PFSK-1 (cell line): ENCODE results near the gene GIGYF1.
A peak's percentile ranks its signal among the peaks of the same experiment; 100 is the strongest.

ENCODE experiments used
- FOXP2 ChIP-seq: optimal IDR thresholded peaks from 2 replicates; pipeline ENCODE3; 2011; ENCODE audit warnings: borderline replicate concordance, control low read depth, inconsistent platforms; ENCODE audit not compliant: insufficient read depth; ENCODE audit errors: extremely low read length, extremely low read depth
- POLR2AphosphoS5 ChIP-seq: IDR thresholded peaks from 2 replicates; pipeline ENCODE4 v1.6.1; 2012; ENCODE audit warnings: low read depth, mild to moderate bottlenecking, control low read depth, low read length, moderate library complexity
- SIN3A ChIP-seq: IDR thresholded peaks from 2 replicates; pipeline ENCODE4 v1.6.1; 2012; ENCODE audit warnings: mild to moderate bottlenecking, low read length, moderate library complexity, borderline replicate concordance; ENCODE audit not compliant: insufficient read depth
- TAF1 ChIP-seq: IDR thresholded peaks from 2 replicates; pipeline ENCODE4 v1.6.1; 2012; ENCODE audit warnings: low read length, control low read depth, borderline replicate concordance; ENCODE audit not compliant: insufficient read depth
- TF ChIP-seq, protein P1 (sequence below), 2 experiments: IDR thresholded peaks; 2 replicates each; pipeline versions ENCODE4 v1.6.1 to v1.8.0; 2011 to 2012; ENCODE audit warnings: low read depth in 2 of 2, low read length in 2 of 2, control low read depth in 1 of 2, inconsistent platforms in 1 of 2, mild to moderate bottlenecking in 1 of 2, moderate library complexity in 1 of 2; ENCODE audit not compliant: insufficient read depth in 1 of 2

The GIGYF1 gene

DNA sequence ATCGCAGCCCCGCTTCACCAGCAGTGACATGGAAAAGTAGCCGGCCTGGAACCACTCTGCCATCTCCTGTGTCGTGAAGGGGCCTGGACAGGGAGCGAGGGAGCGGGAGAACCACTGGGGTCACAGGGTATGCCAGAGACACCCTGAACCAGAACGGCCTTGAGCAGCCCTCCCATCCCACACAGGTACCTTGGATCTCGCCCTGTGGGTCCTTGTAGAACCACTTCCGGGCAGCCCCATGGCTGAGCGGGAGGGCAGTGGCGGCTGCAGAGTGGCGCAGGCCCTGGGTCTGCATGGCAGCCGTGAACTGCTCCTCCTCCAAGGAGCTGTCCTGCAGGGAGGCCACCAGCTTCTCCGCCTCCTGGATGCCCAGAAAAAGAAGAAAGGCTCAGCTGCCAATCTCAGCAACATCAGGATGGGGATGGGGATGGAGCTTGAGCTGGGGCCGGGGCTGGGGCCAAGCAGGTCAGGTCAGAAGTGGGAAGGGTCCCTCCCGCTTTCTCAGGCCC lies 9.5 kb downstream of the GIGYF1 start:
- TF ChIP-seq FOXP2 = no peak

DNA sequence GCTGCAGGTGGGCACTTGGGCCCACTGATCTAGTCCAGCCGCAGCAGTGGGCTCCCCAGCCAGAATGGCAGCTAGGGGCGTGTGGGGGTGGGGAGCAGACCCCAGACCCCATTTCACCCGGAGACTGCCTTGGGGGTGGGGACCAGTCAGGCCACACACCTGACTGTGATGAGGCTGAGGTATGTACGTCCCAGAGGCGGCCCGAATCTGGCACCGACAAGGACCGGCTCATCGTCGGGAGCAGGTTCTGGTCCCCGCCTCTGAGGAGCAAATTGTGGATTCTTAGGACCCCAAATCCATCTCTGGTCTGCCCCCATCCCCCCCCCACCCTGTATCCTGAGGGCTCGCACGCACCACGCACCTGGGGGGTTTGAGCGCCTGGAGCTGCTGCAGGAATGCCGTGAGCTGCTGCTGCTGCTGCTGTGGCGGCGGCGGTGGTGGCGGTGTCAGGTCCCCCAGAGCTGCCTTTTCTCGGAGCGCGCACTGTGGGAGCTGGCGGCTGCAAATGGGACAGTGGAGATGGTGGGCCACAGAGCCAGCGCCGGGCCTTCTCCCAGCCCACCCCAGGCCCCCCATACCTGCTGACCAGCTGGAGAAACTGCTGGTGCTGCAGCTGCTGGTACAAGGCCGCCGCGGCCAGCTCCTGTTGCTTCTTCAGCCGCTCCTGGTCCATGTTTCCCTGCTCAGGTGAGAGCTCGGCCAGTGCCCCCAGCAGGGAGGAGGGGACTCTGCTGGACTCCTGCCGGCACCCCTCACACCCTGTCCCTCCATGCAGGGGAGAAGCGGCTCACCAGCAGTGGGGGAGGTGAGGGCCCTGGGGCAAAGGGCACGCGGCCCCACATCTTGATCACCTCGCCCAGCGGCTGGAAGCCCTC lies 10.2 kb downstream of the GIGYF1 start:
- no peak for TF ChIP-seq SIN3A
- no peak for TF ChIP-seq FOXP2
- TF ChIP-seq TAF1 = no peak
- TF ChIP-seq POLR2AphosphoS5 = no peak
- TF ChIP-seq, protein P1, sequence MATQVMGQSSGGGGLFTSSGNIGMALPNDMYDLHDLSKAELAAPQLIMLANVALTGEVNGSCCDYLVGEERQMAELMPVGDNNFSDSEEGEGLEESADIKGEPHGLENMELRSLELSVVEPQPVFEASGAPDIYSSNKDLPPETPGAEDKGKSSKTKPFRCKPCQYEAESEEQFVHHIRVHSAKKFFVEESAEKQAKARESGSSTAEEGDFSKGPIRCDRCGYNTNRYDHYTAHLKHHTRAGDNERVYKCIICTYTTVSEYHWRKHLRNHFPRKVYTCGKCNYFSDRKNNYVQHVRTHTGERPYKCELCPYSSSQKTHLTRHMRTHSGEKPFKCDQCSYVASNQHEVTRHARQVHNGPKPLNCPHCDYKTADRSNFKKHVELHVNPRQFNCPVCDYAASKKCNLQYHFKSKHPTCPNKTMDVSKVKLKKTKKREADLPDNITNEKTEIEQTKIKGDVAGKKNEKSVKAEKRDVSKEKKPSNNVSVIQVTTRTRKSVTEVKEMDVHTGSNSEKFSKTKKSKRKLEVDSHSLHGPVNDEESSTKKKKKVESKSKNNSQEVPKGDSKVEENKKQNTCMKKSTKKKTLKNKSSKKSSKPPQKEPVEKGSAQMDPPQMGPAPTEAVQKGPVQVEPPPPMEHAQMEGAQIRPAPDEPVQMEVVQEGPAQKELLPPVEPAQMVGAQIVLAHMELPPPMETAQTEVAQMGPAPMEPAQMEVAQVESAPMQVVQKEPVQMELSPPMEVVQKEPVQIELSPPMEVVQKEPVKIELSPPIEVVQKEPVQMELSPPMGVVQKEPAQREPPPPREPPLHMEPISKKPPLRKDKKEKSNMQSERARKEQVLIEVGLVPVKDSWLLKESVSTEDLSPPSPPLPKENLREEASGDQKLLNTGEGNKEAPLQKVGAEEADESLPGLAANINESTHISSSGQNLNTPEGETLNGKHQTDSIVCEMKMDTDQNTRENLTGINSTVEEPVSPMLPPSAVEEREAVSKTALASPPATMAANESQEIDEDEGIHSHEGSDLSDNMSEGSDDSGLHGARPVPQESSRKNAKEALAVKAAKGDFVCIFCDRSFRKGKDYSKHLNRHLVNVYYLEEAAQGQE (IDR thresholded peaks at IDR 0.05; ENCODE audit: insufficient read depth in 1 of 2, low read depth in 2 of 2, low read length in 2 of 2) = no peak

DNA sequence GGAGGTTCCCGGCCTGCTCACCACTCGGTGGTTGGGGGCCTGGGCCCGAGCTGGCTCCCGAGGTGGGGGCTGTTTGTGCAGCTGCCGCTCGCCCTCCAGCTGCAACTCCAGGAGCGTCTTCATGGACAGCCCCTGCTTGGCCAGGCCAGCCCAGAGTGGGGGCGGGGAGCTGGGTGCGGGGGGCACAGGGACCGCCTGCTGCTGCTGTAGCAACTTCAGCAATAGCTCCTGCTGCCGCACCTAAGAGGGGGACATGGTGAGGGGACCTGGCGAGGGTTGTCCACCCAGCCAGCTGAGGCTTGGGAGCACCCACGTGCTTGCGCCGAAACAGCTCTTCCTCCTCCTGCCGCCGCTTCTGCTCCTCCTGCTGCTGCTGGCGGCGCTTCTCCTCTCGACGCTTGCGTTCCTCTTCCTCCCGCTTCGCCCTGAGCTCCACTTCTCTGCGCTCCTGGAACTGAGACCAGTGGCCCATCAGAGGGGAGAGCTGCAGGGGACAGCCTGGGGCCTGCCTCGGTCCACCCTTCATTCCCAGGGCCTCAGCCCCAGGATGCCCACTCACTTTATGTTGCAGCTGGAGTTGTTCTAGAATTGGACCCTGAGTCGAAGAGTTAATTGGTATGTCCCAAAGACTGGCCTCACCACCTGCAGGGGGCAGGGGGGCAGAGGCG lies 10.9 kb downstream of the GIGYF1 start:
- no peak for TF ChIP-seq POLR2AphosphoS5
- no peak for TF ChIP-seq SIN3A
- no peak for TF ChIP-seq FOXP2

DNA sequence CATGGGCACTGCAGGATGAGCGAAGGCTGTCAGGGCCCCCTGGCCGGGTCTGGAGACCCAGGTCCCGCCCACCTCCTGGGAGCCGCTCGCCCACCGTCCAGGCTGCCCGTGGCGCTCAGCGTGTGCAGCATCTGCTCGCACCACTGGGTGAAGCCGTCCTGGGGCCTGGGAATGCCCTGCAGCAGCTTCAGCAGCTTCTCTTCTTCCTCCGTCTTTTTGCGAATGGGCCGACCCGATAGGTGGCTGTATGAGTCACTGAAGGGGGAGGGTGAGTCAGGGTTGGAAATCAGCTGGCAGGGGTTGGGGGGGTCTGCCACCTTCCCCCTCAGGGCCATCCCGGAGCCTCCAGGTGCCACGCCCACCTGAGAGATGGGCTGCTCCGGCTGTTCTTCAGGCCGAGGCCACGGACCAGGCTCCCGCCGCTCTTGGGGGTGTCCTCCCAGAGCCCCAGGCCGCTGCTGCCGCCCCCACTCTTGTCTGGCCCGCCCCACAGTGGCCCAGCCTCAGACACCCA lies 11.8 kb downstream of the GIGYF1 start:
- no peak for TF ChIP-seq SIN3A
- TF ChIP-seq, protein P1 (IDR thresholded peaks at IDR 0.05; ENCODE audit: insufficient read depth in 1 of 2, low read depth in 2 of 2, low read length in 2 of 2) = no peak
- TF ChIP-seq FOXP2 = no peak
- TF ChIP-seq TAF1 = no peak
- TF ChIP-seq POLR2AphosphoS5 = 0 out of 2 replicates have a peak, but pooled peaks have one; percentile 8

DNA sequence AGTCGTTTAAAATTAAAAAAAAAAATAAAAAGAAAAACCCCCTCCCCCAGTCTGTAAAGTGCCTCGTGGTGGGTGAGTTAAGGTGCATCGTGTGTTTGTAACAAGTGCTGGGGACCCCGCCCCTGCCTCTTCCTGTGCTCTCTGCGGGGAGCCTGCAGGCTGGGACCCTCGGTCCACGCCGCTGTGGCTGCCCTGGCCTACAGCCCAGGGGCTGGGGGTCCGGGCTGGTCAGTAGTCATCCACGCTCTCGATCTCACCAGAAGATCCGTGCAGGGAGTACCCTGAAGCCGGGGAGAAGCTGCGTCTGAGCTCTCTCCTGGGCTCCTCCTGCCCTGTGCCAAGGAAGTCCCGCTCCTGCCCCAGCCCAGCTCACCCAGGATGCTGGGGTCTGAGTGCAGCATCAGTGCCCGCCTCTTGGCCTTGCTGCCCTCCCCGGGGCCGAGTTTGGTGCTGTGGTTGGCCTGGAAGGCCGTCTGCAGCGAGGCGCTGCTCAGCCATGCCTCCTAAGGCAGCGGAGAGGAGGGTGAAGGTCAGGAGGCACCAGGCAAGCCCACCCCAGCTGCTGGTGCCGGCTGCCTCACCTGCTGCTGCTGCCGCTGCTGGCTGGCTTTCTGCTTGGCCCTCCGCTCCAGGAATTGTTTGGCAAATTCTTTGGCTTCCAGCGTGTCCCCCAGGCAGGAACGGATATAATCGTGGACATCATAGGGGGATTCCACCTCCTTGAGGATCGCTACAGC lies 12.4 kb downstream of the GIGYF1 start:
- TF ChIP-seq, protein P1 (IDR thresholded peaks at IDR 0.05; ENCODE audit: insufficient read depth in 1 of 2, low read depth in 2 of 2, low read length in 2 of 2) = no peak
- peak; percentile 16; the same call in 1 of the 2 replicates for TF ChIP-seq POLR2AphosphoS5
- TF ChIP-seq TAF1 = no peak
